PC-3 (cell line): ENCODE data around the gene ZNF430.

ENCODE experiments used
- EZH2 ChIP-seq: fragments of 300-600 bp; sonication (generic); IDR thresholded peaks from one replicate; pipeline ENCODE4 v1.6.1; 2017; ENCODE audit warnings: antibody characterized with exemption, mild to moderate bottlenecking, low read length; ENCODE audit not compliant: unreplicated experiment
- EZH2phosphoT487 ChIP-seq: fragments of 300-600 bp; sonication (generic); IDR thresholded peaks from 2 replicates; pipeline ENCODE4 v1.6.1; 2018; ENCODE audit warnings: mild to moderate bottlenecking, antibody characterized with exemption, low read length, borderline replicate concordance
- TF ChIP-seq, protein P1 (sequence below): fragments of 300-600 bp; sonication (generic); conservative IDR thresholded peaks from 2 replicates; pipeline ENCODE4 v1.5.1; 2017; ENCODE audit warnings: antibody characterized with exemption, low read depth, mild to moderate bottlenecking, low read length

DNA sequence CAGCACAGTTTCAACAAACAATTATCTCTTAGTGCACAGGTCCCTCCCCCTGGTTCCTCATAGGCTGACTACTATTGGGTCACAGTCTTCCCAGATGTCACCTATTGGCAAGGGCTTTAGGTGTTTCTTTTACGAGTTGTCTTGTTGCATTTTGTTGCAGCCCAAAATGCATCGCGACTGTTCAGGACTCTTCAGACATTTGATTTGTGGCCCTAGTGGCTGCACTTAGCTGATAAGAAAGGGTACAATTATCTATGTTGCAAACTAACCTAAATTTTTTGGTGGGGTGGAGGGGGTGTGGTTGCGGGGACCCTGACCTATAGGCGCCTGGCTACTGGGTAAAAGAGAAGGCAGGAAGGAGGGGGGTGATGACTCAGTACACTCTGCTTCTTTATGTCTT lies 32.4 kb downstream of the ZNF430 start:
- TF ChIP-seq, protein P1, sequence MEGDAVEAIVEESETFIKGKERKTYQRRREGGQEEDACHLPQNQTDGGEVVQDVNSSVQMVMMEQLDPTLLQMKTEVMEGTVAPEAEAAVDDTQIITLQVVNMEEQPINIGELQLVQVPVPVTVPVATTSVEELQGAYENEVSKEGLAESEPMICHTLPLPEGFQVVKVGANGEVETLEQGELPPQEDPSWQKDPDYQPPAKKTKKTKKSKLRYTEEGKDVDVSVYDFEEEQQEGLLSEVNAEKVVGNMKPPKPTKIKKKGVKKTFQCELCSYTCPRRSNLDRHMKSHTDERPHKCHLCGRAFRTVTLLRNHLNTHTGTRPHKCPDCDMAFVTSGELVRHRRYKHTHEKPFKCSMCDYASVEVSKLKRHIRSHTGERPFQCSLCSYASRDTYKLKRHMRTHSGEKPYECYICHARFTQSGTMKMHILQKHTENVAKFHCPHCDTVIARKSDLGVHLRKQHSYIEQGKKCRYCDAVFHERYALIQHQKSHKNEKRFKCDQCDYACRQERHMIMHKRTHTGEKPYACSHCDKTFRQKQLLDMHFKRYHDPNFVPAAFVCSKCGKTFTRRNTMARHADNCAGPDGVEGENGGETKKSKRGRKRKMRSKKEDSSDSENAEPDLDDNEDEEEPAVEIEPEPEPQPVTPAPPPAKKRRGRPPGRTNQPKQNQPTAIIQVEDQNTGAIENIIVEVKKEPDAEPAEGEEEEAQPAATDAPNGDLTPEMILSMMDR, result no peak
- TF ChIP-seq EZH2 (no peak), EZH2phosphoT487 (no peak)
